GM19043 (cell line): ENCODE data around the gene PRKD2.

Experiments used
- ATAC-seq: cut with Tn5 transposase; IDR thresholded peaks from one replicate; pipeline ENCODE4 v1.9.1; 2021; ENCODE audit warnings: low read depth; ENCODE audit not compliant: unreplicated experiment

The PRKD2 gene

DNA sequence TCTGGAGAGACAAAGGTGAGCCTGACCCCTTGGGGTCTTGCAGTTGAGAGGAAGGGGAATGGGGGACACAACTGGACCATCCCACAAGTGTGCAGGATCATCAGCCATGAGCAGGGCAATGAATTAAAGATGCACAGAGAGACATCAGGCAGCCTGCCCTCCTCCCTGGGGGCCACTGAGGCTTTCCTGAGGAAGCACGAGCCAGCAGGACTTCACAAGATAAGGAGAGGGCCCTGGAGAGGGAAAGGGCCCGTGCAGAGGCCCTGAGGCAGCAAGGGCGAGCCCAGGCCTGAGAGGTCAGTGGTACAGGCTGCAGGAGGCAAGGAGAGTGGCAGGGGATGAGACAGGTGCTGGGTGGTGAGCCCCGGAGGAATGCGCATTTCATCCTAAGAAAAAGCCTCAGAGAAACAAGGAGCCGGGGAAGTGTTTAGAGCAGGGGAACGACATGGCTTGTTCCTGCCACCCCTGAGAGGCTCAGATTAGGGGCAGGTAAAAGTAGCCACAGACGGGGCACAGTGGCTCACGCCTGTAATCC is 9.0 kb upstream of the PRKD2 start:
- no peak for ATAC-seq

DNA sequence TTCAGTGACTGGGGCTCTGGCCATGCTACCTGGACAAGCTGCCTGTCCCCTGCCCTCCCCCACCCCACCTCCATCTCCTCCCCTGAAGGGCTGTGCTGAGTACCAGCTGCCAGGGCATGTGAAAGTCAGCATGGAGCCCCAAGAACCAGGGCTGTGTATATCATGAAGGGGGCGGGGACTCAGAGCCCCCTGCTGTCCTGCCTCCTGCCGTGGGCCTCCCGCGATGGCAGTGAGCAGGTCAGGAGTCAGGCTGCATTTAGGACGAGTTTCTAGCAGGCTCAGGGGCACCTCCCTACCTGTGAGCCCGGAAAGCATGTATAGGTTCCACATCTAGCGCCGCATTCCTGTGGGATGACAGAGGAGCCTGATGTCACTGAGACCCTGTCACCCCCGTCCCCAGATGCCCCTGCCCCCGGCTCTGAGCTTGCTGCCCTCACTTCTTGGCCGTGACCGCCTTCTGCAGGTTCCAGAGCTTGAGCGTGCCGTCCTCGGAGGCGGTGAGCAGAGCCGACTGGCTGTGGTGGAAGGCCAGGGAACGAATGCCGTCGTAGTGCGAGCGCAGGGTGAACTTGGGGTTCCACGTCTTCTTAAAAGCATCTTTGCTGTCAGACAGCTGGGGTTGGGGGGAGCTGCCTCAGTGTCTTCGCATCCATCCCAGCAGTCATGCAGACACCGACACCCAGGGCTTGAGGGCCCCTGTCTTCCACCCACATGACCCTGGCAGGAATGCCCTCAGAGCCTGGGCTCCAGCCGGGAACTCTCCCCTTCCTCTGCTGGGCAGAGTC is 8.3 kb upstream of the PRKD2 start:
- ATAC-seq, result no peak

DNA sequence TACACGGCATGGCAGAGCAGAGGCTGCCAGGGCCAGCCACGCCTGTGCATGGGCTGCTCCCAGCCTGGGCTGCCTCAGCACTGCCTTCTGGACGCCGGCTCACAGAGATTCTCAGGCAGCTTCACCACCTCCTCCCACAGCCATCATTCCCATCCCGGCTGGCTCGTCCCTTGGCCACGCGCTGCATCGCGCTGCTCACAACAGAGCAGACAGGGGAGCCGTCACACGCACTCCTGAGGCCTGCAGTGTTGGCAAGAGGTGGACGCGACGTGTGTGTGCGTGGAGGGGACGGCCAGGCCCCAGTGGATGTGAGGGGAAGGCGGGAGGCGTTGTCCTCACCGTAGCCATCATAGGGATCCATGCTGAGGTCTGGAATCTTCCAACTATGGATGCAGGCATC is 7.6 kb upstream of the PRKD2 start:
- ATAC-seq, result no peak

DNA sequence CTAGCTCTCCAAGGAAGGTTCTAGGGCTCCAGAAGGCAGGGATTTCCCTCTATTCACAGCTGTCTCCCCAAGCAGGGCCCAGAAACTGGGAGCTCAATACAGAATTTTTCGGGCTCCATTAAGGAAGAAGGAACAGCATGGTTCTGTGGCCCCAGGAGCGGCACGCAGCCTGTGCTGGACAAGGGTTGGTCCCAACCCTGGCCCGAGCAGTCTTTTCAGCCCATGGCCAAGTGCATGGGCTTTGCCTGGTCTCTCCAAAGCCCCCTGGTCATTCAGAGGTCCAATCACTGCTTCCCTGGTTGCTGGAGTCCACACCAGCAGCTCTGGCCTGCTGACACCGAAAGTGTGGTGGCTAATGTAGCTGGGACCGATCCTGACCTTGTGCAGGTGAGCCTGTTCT is 6.6 kb upstream of the PRKD2 start:
- no peak for ATAC-seq

DNA sequence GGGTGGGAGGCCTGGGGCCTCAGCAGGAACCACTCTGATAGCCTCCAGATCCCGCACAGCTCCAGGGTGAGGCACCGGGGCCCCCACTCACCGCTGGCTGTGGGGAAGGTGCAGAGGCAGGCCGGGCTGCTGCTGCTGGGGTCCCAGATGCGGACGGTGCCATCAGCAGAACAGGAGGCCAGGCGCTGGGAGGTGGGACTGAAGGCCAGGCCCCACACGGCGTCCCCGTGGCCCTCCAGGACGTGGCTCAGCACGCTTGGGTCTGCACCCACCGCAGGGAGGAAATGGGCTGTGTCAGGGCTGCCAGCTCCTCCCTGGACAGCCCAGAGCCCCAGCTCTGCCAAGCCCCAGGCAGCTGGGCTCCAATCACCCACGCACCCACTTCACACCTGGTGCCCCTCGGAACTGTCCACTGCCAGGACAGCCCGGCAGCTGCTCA is 6.1 kb upstream of the PRKD2 start:
- ATAC-seq, result no peak

DNA sequence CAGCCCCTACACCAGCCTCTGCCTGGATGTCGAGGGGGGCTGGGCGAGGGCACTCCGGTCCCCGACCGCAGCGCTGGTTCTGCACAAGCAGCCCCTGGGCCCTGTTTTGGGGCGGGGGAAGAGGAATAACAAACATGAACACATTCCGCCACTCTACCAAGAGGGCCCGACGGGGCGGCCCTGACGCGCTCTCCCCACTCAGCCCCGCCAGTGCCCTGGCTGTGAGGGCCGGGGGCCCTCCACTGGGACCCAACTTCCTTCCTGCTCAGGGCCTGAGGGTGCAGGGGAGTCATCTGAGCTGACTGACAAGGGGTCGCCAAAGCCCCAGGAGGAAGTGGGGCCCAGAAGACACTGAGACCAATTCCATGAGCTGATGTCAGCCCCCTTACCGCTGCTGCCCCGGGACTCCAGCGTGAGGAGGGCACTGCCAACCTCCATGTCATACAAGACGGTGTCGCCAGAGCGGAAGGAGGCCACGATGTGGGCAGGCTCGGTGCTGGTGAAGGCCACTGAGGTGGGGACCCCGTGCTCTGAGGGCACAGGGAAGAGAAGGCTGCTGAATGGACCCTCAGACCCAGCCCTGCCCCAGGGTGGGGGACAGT is 5.6 kb upstream of the PRKD2 start:
- no peak for ATAC-seq

DNA sequence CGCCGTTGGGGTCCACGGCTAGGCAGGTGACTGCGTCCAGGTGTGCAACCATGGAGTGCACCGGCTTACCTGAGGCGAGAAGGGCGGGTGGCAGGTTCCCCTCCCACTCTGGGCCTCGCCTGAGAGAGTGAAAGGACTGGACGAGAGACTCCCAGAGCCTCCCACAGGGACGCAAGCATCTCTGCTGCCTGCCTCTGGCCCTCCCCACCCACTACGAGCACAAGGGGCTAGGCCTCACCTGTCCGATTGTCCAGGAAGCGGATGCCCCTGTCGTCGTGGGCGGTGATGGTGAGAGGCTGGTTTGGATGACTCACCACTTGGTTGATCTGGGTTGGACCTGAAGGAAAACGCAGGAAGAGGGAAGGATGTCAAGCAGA is 5.1 kb upstream of the PRKD2 start:
- no peak for ATAC-seq

DNA sequence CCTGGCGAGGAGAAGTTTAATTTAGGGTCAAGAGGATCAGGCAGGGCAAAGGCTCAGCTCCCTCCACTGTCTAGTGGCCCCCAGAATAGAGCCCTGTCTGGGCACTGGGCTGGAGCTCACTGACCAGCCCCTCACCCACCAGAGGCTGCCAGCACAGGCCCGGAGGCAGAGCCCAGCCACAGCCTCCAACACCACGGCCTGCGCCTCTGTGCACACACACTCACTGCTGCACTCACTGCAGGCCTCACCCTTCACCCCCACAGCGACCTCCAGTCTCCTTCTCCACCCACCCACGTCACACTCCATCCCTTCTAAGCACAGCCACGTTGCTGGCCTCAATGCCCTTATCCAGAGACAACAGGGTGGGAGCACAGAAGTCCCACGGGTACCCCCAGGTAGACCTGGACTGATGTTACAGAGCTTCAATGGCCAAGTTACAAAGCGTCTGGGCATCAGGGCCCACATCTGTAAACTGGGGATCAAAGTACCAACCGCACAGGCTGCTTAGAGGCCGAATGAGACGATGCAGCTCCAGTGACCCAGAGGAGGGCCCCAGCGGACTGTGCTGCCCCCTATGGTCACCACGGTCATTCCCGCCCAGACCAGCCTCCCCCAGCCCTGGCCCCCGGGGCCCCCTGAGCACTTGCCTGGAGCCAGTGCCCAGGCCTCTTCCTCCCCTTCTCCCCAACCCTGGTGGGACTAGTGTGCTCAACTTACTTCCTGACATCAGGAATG is 4.5 kb upstream of the PRKD2 start:
- no peak for ATAC-seq

DNA sequence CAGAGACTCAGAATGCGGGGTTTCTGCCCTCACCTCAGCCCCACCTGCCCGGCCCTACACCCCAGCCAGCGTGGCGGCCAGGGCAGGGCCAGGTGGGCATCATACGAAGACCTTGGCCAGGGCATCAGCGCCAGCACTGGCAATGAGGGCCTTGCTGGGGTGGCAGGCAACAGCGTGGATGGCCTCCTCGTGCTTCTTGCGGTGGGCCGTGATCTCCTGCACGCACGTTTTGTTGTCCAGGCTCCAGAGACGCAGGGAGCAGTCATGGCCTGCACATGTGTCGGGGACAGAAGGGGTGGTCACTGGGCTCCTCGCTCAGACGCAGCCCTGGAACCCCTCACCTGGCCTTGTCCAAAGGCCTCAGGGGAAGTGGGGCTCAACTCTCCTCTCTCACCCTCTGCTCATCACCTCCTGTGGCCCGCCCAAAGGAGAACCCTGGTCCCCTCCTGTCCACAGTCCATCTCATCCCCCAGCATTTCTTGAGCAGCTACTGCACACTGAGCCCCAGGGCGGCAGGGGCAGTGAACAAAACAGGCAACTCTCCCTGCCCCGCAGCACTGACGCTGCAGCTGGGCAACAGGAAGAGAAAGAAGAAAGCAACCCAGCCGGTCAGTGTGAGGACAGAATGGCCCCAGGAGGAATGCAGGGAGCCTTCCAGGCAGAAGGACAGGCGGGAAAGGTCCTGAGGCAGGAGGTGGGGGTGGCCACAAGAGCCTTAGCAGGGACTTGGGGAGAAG is 3.8 kb upstream of the PRKD2 start:
- ATAC-seq, result no peak

DNA sequence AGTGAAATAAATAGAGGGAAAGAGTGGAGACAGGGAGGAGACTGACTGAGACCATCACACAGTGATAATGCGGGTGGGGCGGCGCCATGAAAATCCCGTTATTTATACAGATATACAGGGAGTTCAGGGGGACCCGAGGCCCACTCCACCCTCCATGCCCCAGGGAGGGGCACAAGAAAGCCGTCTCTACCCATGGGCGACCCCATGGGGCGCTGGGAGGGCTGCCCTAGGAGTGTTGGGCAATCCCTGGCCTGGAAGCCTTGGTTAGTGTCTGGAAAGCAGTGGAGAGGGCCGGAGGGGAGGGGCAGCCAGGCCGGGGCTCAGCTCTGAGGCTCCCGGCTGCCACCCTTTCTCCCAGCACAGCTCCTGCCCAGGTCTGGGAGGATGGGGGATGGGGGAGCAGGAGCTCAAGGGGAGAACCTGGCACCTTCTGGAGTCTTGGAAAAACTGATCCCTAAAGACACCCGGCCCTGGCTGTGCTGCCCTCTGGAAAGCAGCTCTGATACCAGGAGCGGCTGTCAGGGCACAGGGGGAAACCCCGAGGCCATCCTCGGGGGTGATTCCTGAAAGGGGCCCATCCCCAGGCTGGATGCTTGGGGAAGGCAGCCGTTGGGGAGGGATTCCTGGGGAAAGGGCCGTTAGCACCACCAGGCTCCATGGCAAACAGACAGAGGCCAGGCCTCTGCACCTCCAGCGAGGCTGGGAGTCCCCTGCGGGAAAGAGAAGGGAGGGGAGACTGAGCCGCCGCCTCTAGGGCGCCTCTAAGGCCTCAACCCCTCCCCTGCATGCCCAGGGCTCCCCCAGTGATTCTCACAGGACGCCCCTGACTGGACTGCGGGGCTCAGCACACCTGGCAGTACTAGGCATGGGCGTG is 3.0 kb upstream of the PRKD2 start:
- no peak for ATAC-seq

DNA sequence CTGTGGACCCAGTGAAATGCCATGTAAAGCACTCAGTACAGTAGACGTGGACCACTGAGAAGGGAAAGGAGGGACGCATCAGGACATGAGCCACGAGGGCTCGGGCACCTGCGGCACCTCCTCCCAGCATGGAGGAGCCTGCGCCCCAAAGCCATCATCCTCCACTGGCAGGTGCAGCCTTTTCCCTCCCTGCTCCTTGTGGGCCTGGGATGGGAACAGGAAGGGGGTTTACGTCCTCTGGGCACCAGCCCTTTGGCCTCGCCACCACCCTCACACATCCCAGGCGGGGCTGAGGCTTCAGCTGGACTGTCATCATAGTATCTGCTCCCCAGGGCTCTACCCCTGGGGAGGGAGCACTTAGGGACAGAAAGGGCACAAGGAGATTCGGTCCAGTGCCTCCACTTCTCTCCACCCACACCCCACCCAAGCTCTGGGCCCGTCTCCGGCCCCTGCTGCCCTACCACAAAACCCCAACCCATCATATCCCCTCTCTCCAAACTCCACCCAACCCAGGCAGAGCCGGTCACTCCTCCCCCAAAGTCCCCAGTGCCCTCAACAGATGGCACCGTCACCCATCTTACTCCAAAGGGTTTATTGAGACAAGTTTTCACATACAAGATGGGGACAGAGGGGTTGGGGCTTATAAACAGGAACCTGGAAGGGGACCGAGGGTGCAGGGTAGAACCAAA is 2.2 kb upstream of the PRKD2 start:
- no peak for ATAC-seq

DNA sequence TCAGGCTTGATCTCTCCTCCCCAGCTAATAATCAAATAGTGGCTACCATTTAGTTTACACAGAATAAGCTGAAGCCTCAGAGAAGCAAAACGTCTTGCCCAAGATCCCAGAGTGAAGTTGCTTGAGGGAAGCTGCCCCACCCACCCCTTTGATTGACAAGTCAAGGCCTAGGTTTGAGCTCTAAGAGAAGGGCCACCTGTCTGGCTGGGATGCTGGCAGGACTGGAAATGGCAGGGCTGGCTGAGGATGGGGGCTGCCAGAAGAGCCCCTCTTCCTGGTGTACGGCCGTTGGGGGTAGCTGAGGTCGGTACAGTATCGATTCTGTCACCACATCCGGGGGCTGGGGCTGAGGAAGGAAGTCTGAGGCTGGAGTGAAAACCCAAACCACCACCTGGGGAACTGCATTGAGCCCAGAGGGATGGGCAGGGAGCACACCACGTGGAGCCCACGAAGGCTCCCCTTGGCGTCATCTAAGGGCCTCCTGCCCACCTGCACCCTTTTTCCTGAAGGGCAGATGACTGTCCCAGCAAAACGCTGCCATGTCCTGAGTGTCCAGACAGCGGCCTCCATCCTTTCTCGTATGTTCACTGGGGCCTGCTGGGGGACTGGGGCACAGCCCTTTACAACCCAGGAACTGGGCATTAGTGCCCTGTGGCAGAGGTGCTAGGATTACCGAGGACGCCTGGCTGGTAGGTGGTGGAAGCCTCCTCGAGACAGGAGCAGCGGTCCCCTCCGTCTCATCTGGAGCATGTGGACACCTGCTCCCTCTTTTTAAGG is 1.4 kb upstream of the PRKD2 start:
- no peak for ATAC-seq

DNA sequence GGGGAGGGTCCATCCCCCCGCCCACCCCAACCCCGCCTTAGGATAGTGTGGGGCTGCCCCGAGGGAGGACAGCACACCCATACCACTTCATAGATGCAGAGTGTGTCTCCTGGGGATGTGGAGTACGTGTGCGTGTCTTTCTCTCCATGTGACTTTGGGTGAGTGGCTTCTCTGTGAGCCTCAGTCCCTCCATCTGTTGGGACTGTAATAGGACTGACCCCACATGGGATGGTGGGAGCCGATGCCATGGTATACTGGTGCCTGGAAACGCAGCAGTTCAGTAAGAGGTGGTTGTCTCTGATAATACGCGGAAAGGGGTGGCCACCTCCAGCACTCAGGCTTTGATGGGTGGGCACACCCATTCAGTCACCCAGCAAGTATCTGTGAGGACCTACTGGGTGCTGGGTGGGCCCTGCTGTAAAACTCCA is 816 bp upstream of the PRKD2 start:
- ATAC-seq, result no peak

DNA sequence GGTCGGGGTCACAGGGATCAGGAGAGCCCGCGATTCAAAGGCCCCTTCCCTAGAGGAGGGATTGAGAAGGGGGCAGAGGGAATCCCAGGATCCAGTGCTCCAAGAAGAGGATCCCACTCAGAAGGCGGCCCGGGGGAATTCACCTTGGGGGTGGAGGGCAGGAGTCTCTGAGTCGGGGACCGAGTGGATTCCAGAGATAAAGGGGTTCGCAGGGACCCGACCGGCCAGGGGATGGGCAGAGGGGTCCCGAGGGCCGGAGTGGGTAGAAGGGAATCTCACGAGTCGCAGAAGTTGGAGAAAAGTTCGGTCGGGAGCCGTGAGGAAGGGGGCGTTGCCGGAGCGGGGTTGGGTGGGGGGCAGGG is 261 bp downstream of the PRKD2 start:
- ATAC-seq, result no peak

DNA sequence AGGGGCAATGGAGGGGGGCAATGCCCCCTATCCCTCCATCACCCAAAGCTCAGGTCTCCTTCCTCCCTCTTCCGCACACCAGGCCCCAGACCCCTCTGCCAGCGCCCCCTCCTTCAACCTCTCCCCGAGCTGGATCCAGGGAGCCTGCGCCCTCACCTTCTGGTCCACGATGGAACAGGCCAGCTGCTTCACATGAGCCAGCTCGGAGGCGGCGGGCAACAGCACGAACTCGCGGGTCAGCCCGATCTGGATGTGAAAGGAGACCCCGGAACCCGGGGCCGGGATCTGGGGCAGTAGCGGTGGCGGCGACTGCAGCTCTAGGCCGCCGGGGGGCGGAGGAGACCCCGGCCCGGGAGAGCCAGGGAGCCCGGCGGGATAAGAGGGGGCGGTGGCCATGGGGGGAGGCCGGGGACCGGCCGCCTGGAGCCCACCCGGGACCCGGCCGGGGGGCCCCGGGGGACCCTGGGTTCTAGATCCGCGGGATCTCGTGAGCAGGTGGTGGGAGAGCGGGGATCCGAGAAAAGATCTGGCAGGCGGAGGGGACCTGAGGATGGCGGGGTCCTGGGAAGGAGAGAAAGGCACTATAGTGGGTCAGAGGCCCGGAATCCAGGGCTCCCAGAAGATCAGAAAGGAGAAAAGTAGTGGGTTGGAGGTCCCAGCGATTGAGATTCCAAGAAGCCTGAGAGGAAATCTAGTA is 791 bp downstream of the PRKD2 start:
- ATAC-seq, result no peak

DNA sequence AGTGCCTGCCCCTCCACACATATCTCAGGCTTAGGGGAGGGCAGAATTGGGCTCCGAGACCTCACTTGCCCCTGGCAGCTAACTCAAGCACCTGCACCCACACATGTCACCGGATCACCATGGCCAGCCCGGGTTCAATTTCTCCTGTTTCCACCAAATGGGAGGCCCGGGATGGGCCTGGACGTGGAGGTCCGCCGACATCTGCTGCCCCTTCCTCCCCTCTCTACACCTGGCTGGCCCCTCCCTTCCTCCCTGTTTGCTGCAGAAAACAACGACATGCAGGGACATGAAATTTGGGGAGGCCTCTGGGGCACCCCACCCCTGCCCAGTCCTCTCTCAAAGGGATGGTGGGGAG is 1.3 kb downstream of the PRKD2 start:
- no peak for ATAC-seq

DNA sequence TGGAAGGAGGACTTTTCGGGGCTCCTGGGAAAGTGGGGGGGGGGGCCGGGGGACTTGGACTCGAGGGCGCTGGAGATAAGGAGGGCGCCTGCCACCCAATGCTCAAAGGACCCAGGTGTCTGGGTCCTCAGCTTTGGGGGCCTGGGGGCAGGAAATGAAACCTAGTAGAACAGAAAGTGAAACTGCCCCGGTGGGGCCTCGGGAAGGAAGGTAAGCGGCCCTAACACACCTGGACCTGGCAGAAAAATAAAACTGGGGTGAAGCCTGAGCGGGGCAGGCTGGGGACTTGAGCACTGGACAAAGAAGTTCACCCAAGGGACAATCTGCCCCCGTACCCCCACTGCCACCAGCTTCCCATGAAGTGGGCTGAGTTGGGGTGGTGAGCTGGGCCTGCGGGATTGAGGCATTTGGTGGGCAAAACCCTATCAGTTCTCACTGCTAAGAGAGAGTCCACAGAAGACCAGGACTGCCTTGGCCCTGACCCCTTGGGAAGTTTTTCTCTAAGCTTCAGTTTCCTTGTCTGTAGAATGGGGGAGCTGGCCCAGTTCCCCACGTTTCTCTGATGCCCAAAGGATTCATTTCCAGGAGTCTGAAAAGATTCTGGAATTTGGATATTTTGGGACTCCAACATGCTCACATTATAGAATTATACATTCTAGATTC is 2.3 kb downstream of the PRKD2 start:
- no peak for ATAC-seq
